Left lung (tissue), 10 donors: Measurements from ENCODE around the gene SPACA4. TPM values are rescaled to one million over a fixed set of nuclear protein-coding genes. Genes with fewer than 3 reads are reported as not detected.
A peak's percentile ranks its signal among the peaks of the same experiment; 100 is the strongest.

Experiments used
- ATAC-seq: fragments of 200-7000 bp; cut with Tn5 transposase; one replicate; pipeline ENCODE4 v1.9.1; 2020; ENCODE audit warnings: moderate library complexity
- DNase-seq, 4 donors: peaks; one replicate each; pipeline ENCODE4 v3.0.0-alpha.2; 2013 to 2020
- H3K27ac ChIP-seq, 2 donors: fragments of 200-600 bp; sonication (generic) in 1 of 2; one replicate each; pipeline versions ENCODE4 v1.5.0 to v1.8.0; 2020 to 2021
- H3K27me3 ChIP-seq, 2 donors: fragments of 200-600 bp; sonication (generic) in 1 of 2; one replicate each; pipeline versions ENCODE4 v1.5.0 to v1.8.0; 2020 to 2021
- H3K36me3 ChIP-seq, 2 donors: fragments of 200-600 bp; sonication (generic) in 1 of 2; one replicate each; pipeline versions ENCODE4 v1.5.0 to v1.8.0; 2020 to 2021
- H3K4me1 ChIP-seq, 2 donors: fragments of 200-600 bp; one replicate each; pipeline ENCODE4 v1.8.0; 2021
- H3K4me3 ChIP-seq, 2 donors: fragments of 200-600 bp; sonication (generic) in 1 of 2; one replicate each; pipeline versions ENCODE4 v1.5.0 to v1.8.0; 2020 to 2021; ENCODE audit warnings: mild to moderate bottlenecking in 1 of 2
- H3K9me3 ChIP-seq, 2 donors: fragments of 200-600 bp; sonication (generic) in 1 of 2; one replicate each; pipeline versions ENCODE4 v1.5.0 to v1.8.0; 2020 to 2021
- CTCF ChIP-seq, 2 donors: fragments of 200-600 bp; sonication (generic) in 1 of 2; IDR thresholded peaks; one replicate each; pipeline versions ENCODE4 v1.5.0 to v1.8.0; 2021; ENCODE audit warnings: antibody characterized with exemption in 2 of 2
- intact Hi-C, 2 donors: fragments of 100-400 bp; cut with DNase I; formaldehyde crosslinking; loops; one replicate each; pipeline versions ENCODE4 v1.11.2 to v1.14.2; 2022
- polyA plus RNA-seq, 6 donors: library from polyadenylated mRNA; unstranded; fragments of 120-200 nt; gene quantifications; one replicate each; pipeline ENCODE4 v1.2.1, GENCODE V29; 2013; ENCODE audit not compliant: insufficient read length in 6 of 6
- total RNA-seq, 2 donors: library from RNA; stranded (reverse); fragmentation: NEBNext Ultra II Directional; extraction: Animal tissue kit (Norgen Biotek cat#: 25700); gene quantifications; one replicate each; pipeline ENCODE4 v1.2.1, GENCODE V29; 2021
- donor health status: DM: no; HTN: yes; CAD: no.
- donor health status: DM: no; HTN: no; CAD: no.

SPACA4 gene
- total and polyA plus RNA-seq, 8 donors = 0.17 to 0.78 (median 0.26) TPM; not detected in 2

DNA sequence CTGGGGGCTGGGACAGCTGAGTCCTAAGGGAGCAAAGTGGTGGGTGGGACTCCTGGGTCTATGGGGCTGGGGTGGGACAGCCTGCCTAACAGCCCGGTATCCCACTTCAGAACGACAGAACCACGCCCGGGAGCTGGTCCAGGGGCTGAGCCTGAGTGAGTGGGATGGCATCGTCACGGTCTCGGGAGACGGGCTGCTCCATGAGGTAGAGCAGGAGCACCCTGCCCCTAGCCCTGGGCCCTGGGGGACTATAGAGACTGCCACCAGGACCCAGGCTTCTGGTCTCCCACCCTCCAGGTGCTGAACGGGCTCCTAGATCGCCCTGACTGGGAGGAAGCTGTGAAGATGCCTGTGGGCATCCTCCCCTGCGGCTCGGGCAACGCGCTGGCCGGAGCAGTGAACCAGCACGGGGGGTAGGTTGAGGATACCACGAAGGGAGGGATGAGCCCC lies 21.3 kb downstream of the SPACA4 start:
- no peak for ATAC-seq
- intact Hi-C loops = no loop called here
- H3K36me3 ChIP-seq = peaks cover 0 to 42% of the 10 kb centered on the region in 2 donors
- no peak for DNase-seq
- no peak for TF ChIP-seq CTCF (IDR thresholded peaks at IDR 0.05)
- H3K27ac ChIP-seq = no peak overlapping the region
- no peaks in the 10 kb centered on the region for H3K9me3 ChIP-seq
- no peak overlapping the region for H3K4me3 ChIP-seq
- H3K4me1 ChIP-seq = peaks cover 6 to 56% of the 10 kb centered on the region in 2 donors
- H3K27me3 ChIP-seq = no peaks in the 10 kb centered on the region

DNA sequence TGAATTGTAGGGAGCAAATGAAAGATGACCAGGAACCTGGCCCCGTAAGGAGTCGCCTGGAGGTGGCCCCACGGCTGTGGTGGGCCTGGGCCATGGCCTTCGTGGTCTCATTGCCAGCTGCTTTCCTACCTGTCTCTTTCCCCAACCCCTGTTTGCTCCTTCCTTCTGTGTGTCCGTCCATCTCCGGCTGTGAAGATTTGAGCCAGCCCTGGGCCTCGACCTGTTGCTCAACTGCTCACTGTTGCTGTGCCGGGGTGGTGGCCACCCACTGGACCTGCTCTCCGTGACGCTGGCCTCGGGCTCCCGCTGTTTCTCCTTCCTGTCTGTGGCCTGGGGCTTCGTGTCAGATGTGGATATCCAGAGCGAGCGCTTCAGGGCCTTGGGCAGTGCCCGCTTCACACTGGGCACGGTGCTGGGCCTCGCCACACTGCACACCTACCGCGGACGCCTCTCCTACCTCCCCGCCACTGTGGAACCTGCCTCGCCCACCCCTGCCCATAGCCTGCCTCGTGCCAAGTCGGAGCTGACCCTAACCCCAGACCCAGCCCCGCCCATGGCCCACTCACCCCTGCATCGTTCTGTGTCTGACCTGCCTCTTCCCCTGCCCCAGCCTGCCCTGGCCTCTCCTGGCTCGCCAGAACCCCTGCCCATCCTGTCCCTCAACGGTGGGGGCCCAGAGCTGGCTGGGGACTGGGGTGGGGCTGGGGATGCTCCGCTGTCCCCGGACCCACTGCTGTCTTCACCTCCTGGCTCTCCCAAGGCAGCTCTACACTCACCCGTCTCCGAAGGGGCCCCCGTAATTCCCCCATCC lies 22.1 kb downstream of the SPACA4 start:
- H3K27ac ChIP-seq = no peak overlapping the region
- no peak for TF ChIP-seq CTCF (IDR thresholded peaks at IDR 0.05)

DNA sequence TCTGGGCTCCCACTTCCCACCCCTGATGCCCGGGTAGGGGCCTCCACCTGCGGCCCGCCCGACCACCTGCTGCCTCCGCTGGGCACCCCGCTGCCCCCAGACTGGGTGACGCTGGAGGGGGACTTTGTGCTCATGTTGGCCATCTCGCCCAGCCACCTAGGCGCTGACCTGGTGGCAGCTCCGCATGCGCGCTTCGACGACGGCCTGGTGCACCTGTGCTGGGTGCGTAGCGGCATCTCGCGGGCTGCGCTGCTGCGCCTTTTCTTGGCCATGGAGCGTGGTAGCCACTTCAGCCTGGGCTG lies 22.7 kb downstream of the SPACA4 start:
- DNase-seq (peak in 1 of 4 donors; percentile 79), ATAC-seq (no peak)
- H3K4me1 ChIP-seq = peaks cover 19 to 56% of the 10 kb centered on the region in 2 donors

More for the DNA sequence above, 22.1 kb downstream of the SPACA4 start:
- ATAC-seq = no peak
- no peaks in the 10 kb centered on the region for H3K27me3 ChIP-seq
- peaks cover 0 to 42% of the 10 kb centered on the region in 2 donors for H3K36me3 ChIP-seq
- no peak overlapping the region for H3K4me3 ChIP-seq
- peaks cover 14 to 56% of the 10 kb centered on the region in 2 donors for H3K4me1 ChIP-seq
- H3K9me3 ChIP-seq = no peaks in the 10 kb centered on the region
- intact Hi-C loops = no loop called here
- DNase-seq = no peak

DNA sequence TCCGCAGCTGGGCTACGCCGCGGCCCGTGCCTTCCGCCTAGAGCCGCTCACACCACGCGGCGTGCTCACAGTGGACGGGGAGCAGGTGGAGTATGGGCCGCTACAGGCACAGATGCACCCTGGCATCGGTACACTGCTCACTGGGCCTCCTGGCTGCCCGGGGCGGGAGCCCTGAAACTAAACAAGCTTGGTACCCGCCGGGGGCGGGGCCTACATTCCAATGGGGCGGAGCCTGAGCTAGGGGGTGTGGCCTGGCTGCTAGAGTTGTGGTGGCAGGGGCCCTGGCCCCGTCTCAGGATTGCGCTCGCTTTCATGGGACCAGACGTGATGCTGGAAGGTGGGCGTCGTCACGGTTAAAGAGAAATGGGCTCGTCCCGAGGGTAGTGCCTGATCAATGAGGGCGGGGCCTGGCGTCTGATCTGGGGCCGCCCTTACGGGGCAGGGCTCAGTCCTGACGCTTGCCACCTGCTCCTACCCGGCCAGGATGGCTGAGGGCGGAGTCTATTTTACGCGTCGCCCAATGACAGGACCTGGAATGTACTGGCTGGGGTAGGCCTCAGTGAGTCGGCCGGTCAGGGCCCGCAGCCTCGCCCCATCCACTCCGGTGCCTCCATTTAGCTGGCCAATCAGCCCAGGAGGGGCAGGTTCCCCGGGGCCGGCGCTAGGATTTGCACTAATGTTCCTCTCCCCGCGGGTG lies 23.2 kb downstream of the SPACA4 start:
- no peak overlapping the region for H3K4me3 ChIP-seq
- no peak for TF ChIP-seq CTCF (IDR thresholded peaks at IDR 0.05)
- ATAC-seq = no peak

More for the DNA sequence above, 22.7 kb downstream of the SPACA4 start:
- intact Hi-C loops = no loop called here
- Histone ChIP-seq H3K27ac (no peak overlapping the region), H3K27me3 (no peaks in the 10 kb centered on the region), H3K9me3 (no peaks in the 10 kb centered on the region), H3K4me3 (no peak overlapping the region), H3K36me3 (peaks cover 0 to 42% of the 10 kb centered on the region in 2 donors)
- no peak for TF ChIP-seq CTCF (IDR thresholded peaks at IDR 0.05)

More for the DNA sequence above, 23.2 kb downstream of the SPACA4 start:
- Histone ChIP-seq H3K36me3 (peaks cover 0 to 42% of the 10 kb centered on the region in 2 donors), H3K27me3 (no peaks in the 10 kb centered on the region), H3K4me1 (peaks cover 21 to 56% of the 10 kb centered on the region in 2 donors), H3K27ac (peak overlapping the region in 1 of 2 donors; percentile 94), H3K9me3 (no peaks in the 10 kb centered on the region)
- DNase-seq = no peak
- intact Hi-C loops = no loop called here
